ENCODE measurements around the gene PAQR9.
A peak's percentile ranks its signal among the peaks of the same experiment; 100 is the strongest.

Gene PAQR9

DNA sequence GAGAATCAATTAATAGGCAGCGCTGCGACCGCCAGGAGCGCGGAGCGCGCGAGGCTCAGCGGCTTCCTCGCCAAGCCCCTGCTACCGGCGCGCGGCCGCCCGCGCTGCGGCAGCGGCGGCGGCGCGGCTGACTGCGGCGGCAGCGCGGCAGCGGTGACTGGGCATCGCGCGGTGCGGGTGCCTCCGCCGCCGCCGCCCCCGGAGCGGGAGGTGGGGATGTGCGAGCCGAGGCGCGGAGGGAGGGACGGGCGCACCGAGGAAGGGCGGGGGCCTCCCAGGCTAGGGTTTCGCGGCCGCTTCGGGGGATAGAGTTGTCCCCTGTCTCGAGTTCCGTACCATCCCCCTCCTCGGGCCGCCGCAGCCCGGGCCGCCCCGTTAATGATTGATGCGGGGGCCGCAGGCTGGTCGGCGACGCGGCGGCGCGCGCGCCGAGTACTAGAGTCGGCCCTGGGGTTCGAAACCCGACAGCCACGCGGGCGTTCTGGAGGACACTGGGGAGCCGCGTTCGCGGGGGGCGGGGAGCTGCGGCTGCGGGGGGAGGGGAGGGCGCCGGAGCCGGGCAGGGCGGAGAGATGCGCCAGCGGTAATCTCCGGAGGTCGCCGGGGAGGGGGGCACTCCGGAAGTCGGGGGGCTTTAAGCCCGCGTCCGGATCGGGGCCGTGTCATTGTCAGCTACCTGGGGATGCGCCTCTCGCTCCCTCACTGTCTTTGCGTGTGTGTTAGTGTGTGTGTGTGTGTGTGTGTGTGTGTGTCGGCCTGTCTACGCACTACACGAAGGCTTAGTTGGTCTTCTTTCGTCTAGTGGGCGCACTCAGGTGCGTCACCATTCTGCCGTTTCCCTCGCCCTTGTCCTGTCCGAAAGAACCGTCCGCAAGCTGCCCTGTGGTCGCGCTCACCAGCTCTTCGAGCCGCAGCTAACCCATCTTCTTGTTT, at the start of gene PAQR9:
TSS of gene PAQR9 (minus strand) at position 159 of the 933 bp plus-strand sequence. CDS start 338 bp downstream, outside the sequence.
- peak within 1 kb of the TSS; percentile 52 for H3K4me3 ChIP-seq (ENCODE audit: low read depth, low read length)

DNA sequence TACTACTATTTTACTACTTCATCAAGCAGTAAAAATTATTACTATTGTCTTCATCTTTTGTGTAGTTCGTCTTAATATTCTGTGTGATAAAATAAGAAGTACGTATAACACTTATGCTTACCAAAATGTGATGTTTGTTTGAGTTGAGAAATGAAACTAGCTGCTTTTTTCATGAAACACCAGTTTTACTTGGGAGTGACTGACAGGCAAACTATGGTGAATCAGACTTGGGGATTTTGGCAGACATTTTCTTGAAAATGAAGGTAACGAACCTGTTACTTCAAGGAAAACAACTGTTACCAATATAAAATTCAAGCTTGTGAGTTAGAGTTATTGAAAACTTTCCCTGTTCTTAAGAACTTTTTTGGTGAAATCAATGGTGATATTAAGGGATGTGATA, 48.2 kb upstream of the PAQR9 start:
- TF ChIP-seq CTCF (IDR thresholded peaks at IDR 0.05; ENCODE audit: low read depth, low read length), result no peak
- no peak overlapping the region for H3K4me3 ChIP-seq (ENCODE audit: low read depth, low read length)

More for the DNA sequence above, at the start of gene PAQR9:
- TF ChIP-seq CTCF (IDR thresholded peaks at IDR 0.05; ENCODE audit: low read depth, low read length), result no peak

GRCh38 chr3:143010024-143010423, 46.5 kb upstream of the PAQR9 start:
- TF ChIP-seq CTCF (IDR thresholded peaks at IDR 0.05; ENCODE audit: low read depth, low read length), result no peak
- no peak overlapping the region for H3K4me3 ChIP-seq (ENCODE audit: low read depth, low read length)

GRCh38 chr3:143004823-143005222, 41.3 kb upstream of the PAQR9 start:
- no peak for TF ChIP-seq CTCF (IDR thresholded peaks at IDR 0.05; ENCODE audit: low read depth, low read length)
- no peak overlapping the region for H3K4me3 ChIP-seq (ENCODE audit: low read depth, low read length)

- no peak for TF ChIP-seq CTCF (IDR thresholded peaks at IDR 0.05; ENCODE audit: low read depth, low read length)
- peak overlapping the region; percentile 94 for H3K4me3 ChIP-seq (ENCODE audit: low read depth, low read length)
These were observed 39.3 kb upstream of the PAQR9 start for GRCh38 chr3:143002727-143003126.

- no peak for TF ChIP-seq CTCF (IDR thresholded peaks at IDR 0.05; ENCODE audit: low read depth, low read length)
- peak overlapping the region; percentile 94 for H3K4me3 ChIP-seq (ENCODE audit: low read depth, low read length)
These were observed 38.7 kb upstream of the PAQR9 start for GRCh38 chr3:143002083-143002712.
